Activated gamma-delta T cell treated with anti-CD3 and anti-CD28 coated beads, Interleukin-2, amount 50 U/mL, for 16 hours (primary cell): ENCODE results near the gene LENG1.
A peak's percentile ranks its signal among the peaks of the same experiment; 100 is the strongest.
"Not testable (repeated sequence)": the region's sequence is repeated elsewhere in the genome, so short reads cannot be mapped to it uniquely, and the experiment has no call there.

Experiments used
- DNase-seq: peaks from one replicate; pipeline ENCODE4 v3.0.0-alpha.2; 2020; ENCODE audit warnings: low read depth

LENG1 gene

GRCh38 chr19:54189735-54190502, 30.4 kb upstream of the LENG1 start:
- peak; percentile 100 for DNase-seq

GRCh38 chr19:54189145-54189734, 29.7 kb upstream of the LENG1 start, which contains the start of gene MBOAT7:
MBOAT7 (minus strand) TSS chr19:54189580; CDS start chr19:54188508, 1,072 bp downstream.
- DNase-seq, result no peak

GRCh38 chr19:54188215-54188871, 28.8 kb upstream of the LENG1 start:
- DNase-seq, result no peak

- no peak for DNase-seq
These were observed 27.4 kb upstream of the LENG1 start for GRCh38 chr19:54186934-54187381.

GRCh38 chr19:54186351-54186750, 26.8 kb upstream of the LENG1 start:
- no peak for DNase-seq

GRCh38 chr19:54183431-54183830, 23.9 kb upstream of the LENG1 start:
- DNase-seq, result no peak

- not testable (repeated sequence) for DNase-seq
These were observed 22.4 kb upstream of the LENG1 start for GRCh38 chr19:54181894-54182293.

GRCh38 chr19:54180691-54181091, 21.2 kb upstream of the LENG1 start:
- DNase-seq, result no peak

- DNase-seq, result no peak
These were observed 20.5 kb upstream of the LENG1 start for GRCh38 chr19:54179921-54180461.

GRCh38 chr19:54179262-54179852, 19.8 kb upstream of the LENG1 start:
- no peak for DNase-seq

- DNase-seq, result no peak
These were observed 19.2 kb upstream of the LENG1 start for GRCh38 chr19:54178581-54179261.

GRCh38 chr19:54173951-54174834, 14.7 kb upstream of the LENG1 start:
- no peak for DNase-seq

- DNase-seq, result no peak
These were observed 13.8 kb upstream of the LENG1 start for GRCh38 chr19:54173359-54173699.

GRCh38 chr19:54172471-54173358, 13.2 kb upstream of the LENG1 start, which contains the start of gene TMC4:
TMC4 (minus strand) TSS chr19:54173160; CDS start chr19:54173117, 43 bp downstream.
- DNase-seq, result no peak

- DNase-seq, result not testable (repeated sequence)
These were observed 12.4 kb upstream of the LENG1 start for GRCh38 chr19:54171736-54172431.

GRCh38 chr19:54169149-54169740, 9.7 kb upstream of the LENG1 start:
- DNase-seq, result no peak

- peak; percentile 88 for DNase-seq
These were observed 8.8 kb upstream of the LENG1 start for GRCh38 chr19:54168174-54168917.

GRCh38 chr19:54165222-54165621, 5.7 kb upstream of the LENG1 start:
- DNase-seq, result no peak
